Choroid plexus epithelial cell (primary cell): ENCODE results near the gene IL3.
"Not testable (repeated sequence)": the region's sequence is repeated elsewhere in the genome, so short reads cannot be mapped to it uniquely, and the experiment has no call there.

Source experiments
- DNase-seq: peaks from one replicate; pipeline ENCODE4 v3.0.0-alpha.2; 2010; ENCODE audit warnings: low read depth
- H3K4me3 ChIP-seq: 2 replicates; pipeline ENCODE4 v1.5.1; 2011; ENCODE audit warnings: low read depth, mild to moderate bottlenecking, control low read depth, low read length, moderate library complexity
- CTCF ChIP-seq: conservative IDR thresholded peaks from 2 replicates; pipeline ENCODE4 v1.5.1; 2011; ENCODE audit warnings: low read depth, mild to moderate bottlenecking, control low read depth, inconsistent platforms, low read length, moderate library complexity

Gene IL3

GRCh38 chr5:132104556-132104955 is 44.1 kb downstream of the IL3 start:
- no peak overlapping the region for H3K4me3 ChIP-seq
- TF ChIP-seq CTCF = no peak
- no peak for DNase-seq

GRCh38 chr5:132105688-132106087 is 45.2 kb downstream of the IL3 start:
- no peak for DNase-seq
- TF ChIP-seq CTCF = no peak
- no peak overlapping the region for H3K4me3 ChIP-seq

GRCh38 chr5:132108495-132108894 is 48.0 kb downstream of the IL3 start:
- not testable (repeated sequence) for DNase-seq, H3K4me3 ChIP-seq

- DNase-seq, H3K4me3 ChIP-seq: not testable (repeated sequence)
Observed at GRCh38 chr5:132108957-132109356, 48.5 kb downstream of the IL3 start.

GRCh38 chr5:132109494-132110053 is 49.1 kb downstream of the IL3 start:
- no peak for DNase-seq
- TF ChIP-seq CTCF = no peak

GRCh38 chr5:132110195-132110594 is 49.7 kb downstream of the IL3 start:
- TF ChIP-seq CTCF = no peak
- DNase-seq = no peak
- H3K4me3 ChIP-seq = no peak overlapping the region

More at GRCh38 chr5:132109494-132110053, 49.1 kb downstream of the IL3 start:
- no peak overlapping the region for H3K4me3 ChIP-seq

- DNase-seq = no peak
- TF ChIP-seq CTCF = no peak
- no peak overlapping the region for H3K4me3 ChIP-seq
Observed at GRCh38 chr5:132110930-132111329, 50.5 kb downstream of the IL3 start.

GRCh38 chr5:132112111-132112510 is 51.7 kb downstream of the IL3 start:
- TF ChIP-seq CTCF = no peak
- no peak overlapping the region for H3K4me3 ChIP-seq
- DNase-seq = no peak
